Measurements from ENCODE around the gene RPS19. TPM values are rescaled to one million over a fixed set of nuclear protein-coding genes. Genes with fewer than 3 reads are reported as not detected.

The RPS19 gene
- total RNA-seq, 3 donors from 2014 or later = 3,437 to 3,718 (median 3,468) TPM

GRCh38 chr19:41917676-41918075 is 57.6 kb downstream of the RPS19 start:
- H3K4me3 Mint-ChIP-seq = no peak overlapping the region
- H3K4me1 Mint-ChIP-seq (ENCODE audit: low read depth) = peaks cover 18% of the 10 kb centered on the region
- H3K9me3 Mint-ChIP-seq = no peaks in the 10 kb centered on the region
- ATAC-seq (no peak), DNase-seq (no peak)
- H3K27me3 Mint-ChIP-seq (ENCODE audit: low read depth) = peaks cover 12% of the 10 kb centered on the region
- H3K36me3 Mint-ChIP-seq (ENCODE audit: insufficient read depth) = no peaks in the 10 kb centered on the region

- H3K27me3 Mint-ChIP-seq (ENCODE audit: low read depth) = peaks cover 14% of the 10 kb centered on the region
- no peaks in the 10 kb centered on the region for H3K36me3 Mint-ChIP-seq (ENCODE audit: insufficient read depth)
- no peak overlapping the region for H3K4me3 Mint-ChIP-seq
- H3K9me3 Mint-ChIP-seq = no peaks in the 10 kb centered on the region
- ATAC-seq (no peak), DNase-seq (no peak)
- H3K4me1 Mint-ChIP-seq (ENCODE audit: low read depth) = peaks cover 20% of the 10 kb centered on the region
These were observed 58.0 kb downstream of the RPS19 start for GRCh38 chr19:41918095-41918494.

GRCh38 chr19:41918653-41919244 is 58.7 kb downstream of the RPS19 start:
- no peaks in the 10 kb centered on the region for H3K9me3 Mint-ChIP-seq
- H3K4me3 Mint-ChIP-seq = no peak overlapping the region
- ATAC-seq (no peak), DNase-seq (no peak)
- H3K4me1 Mint-ChIP-seq (ENCODE audit: low read depth) = peaks cover 20% of the 10 kb centered on the region
- H3K27me3 Mint-ChIP-seq (ENCODE audit: low read depth) = peaks cover 10% of the 10 kb centered on the region
- peaks cover 2% of the 10 kb centered on the region for H3K36me3 Mint-ChIP-seq (ENCODE audit: insufficient read depth)

- H3K4me3 Mint-ChIP-seq = no peak overlapping the region
- peaks cover 6% of the 10 kb centered on the region for H3K27me3 Mint-ChIP-seq (ENCODE audit: low read depth)
- DNase-seq (no peak), ATAC-seq (peak; percentile 16 to 33)
- no peaks in the 10 kb centered on the region for H3K9me3 Mint-ChIP-seq
- H3K4me1 Mint-ChIP-seq (ENCODE audit: low read depth) = peaks cover 16% of the 10 kb centered on the region
- H3K36me3 Mint-ChIP-seq (ENCODE audit: insufficient read depth) = peaks cover 2% of the 10 kb centered on the region
These were observed 60.1 kb downstream of the RPS19 start for GRCh38 chr19:41919948-41920712.

GRCh38 chr19:41920882-41921576 is 61.0 kb downstream of the RPS19 start:
- Mint-ChIP-seq H3K4me1 (ENCODE audit: low read depth) (peaks cover 16% of the 10 kb centered on the region), H3K27me3 (ENCODE audit: low read depth) (peaks cover 6% of the 10 kb centered on the region), H3K4me3 (no peak overlapping the region)

GRCh38 chr19:41921577-41922576 is 61.8 kb downstream of the RPS19 start:
- Mint-ChIP-seq H3K4me3 (no peak overlapping the region), H3K36me3 (ENCODE audit: insufficient read depth) (peaks cover 2% of the 10 kb centered on the region), H3K9me3 (no peaks in the 10 kb centered on the region), H3K4me1 (ENCODE audit: low read depth) (peaks cover 16% of the 10 kb centered on the region), H3K27me3 (ENCODE audit: low read depth) (peaks cover 6% of the 10 kb centered on the region)
- ATAC-seq = peak in 1 of 2 donors; percentile 35
- no peak for DNase-seq

More at GRCh38 chr19:41920882-41921576, 61.0 kb downstream of the RPS19 start:
- DNase-seq (no peak), ATAC-seq (no peak)
- H3K36me3 Mint-ChIP-seq (ENCODE audit: insufficient read depth) = peaks cover 2% of the 10 kb centered on the region
- no peaks in the 10 kb centered on the region for H3K9me3 Mint-ChIP-seq

Other genes starting within 250 kb of the RPS19 start
- gene CEACAM4, start 233.2 kb upstream of the RPS19 start, total RNA-seq = not detected
- under 1 TPM in 1 of 3 donors, not detected in 2; 0.25 TPM for gene CEACAM7, start 172.0 kb upstream of the RPS19 start, total RNA-seq
- under 1 TPM; 0.30 to 0.46 (median 0.37) TPM for gene CEACAM5, start 151.6 kb upstream of the RPS19 start, total RNA-seq
- under 1 TPM; 0.23 to 0.27 (median 0.26) TPM for gene CEACAM6, start 104.7 kb upstream of the RPS19 start, total RNA-seq
- gene CEACAM3, start 63.7 kb upstream of the RPS19 start, total RNA-seq = not detected
- gene LYPD4, start 15.6 kb upstream of the RPS19 start, total RNA-seq = not detected
- not detected for gene DMRTC2, start 15.2 kb upstream of the RPS19 start, total RNA-seq
- gene CD79A, start 17.0 kb downstream of the RPS19 start, total RNA-seq = 1 to 10 TPM; 2.2 to 7.8 (median 2.7) TPM
- 100 to 1,000 TPM; 286 to 314 (median 301) TPM for gene ARHGEF1, start 22.9 kb downstream of the RPS19 start, total RNA-seq
- gene ERFL, start 68.2 kb downstream of the RPS19 start, total RNA-seq = 1 to 10 TPM in 2 of 3 donors, under 1 TPM in 1; 0.83 to 2.0 (median 1.5) TPM
- gene RABAC1, start 99.1 kb downstream of the RPS19 start, total RNA-seq = 10 to 100 TPM; 63.1 to 82.1 (median 70.4) TPM
- gene ATP1A3, start 134.0 kb downstream of the RPS19 start, total RNA-seq = 1 to 10 TPM; 2.8 to 4.9 (median 3.7) TPM
- gene GRIK5, start 210.0 kb downstream of the RPS19 start, total RNA-seq = 1 to 10 TPM in 1 of 3 donors, under 1 TPM in 2; 0.49 to 1.1 (median 0.61) TPM
- gene ZNF574, start 215.9 kb downstream of the RPS19 start, total RNA-seq = 10 to 100 TPM; 19.9 to 20.7 (median 20.6) TPM

All from activated T-cell treated with anti-CD3 and anti-CD28 coated beads, Interleukin-2, amount 50 U/mL, for 4 hours (primary cell).